Hepatocyte (in vitro differentiated cells): Measurements from ENCODE around the gene MAGEF1. TPM values are rescaled to one million over a fixed set of nuclear protein-coding genes. Genes with fewer than 3 reads are reported as not detected.
A peak's percentile ranks its signal among the peaks of the same experiment; 100 is the strongest.

Experiments used
- DNase-seq: peaks from one replicate; pipeline ENCODE4 v3.0.0-alpha.2; 2016; ENCODE audit warnings: low spot score
- H2AFZ ChIP-seq: fragments of 200-600 bp; sonication (generic); 2 replicates; pipeline ENCODE4 v1.6.0; 2016; ENCODE audit warnings: antibody characterized with exemption, mild to moderate bottlenecking
- H3K27ac ChIP-seq: fragments of 200-600 bp; sonication (generic); 2 replicates; pipeline ENCODE4 v1.5.1; 2016; ENCODE audit warnings: mild to moderate bottlenecking
- H3K27me3 ChIP-seq: fragments of 200-600 bp; sonication (generic); 2 replicates; pipeline ENCODE4 v1.6.1; 2016
- H3K36me3 ChIP-seq: fragments of 200-600 bp; sonication (generic); replicated peaks from 2 replicates; pipeline ENCODE4 v1.5.1; 2016; ENCODE audit warnings: low read depth; ENCODE audit not compliant: insufficient read depth
- H3K4me1 ChIP-seq: fragments of 200-600 bp; sonication (generic); 2 replicates; pipeline ENCODE4 v1.5.1; 2016; ENCODE audit warnings: mild to moderate bottlenecking, moderate library complexity; ENCODE audit not compliant: insufficient read depth
- H3K4me2 ChIP-seq: fragments of 200-600 bp; sonication (generic); 2 replicates; pipeline ENCODE4 v1.6.0; 2016
- H3K4me3 ChIP-seq: fragments of 200-600 bp; sonication (generic); 2 replicates; pipeline ENCODE4 v1.5.1; 2016; ENCODE audit warnings: mild to moderate bottlenecking
- H3K79me2 ChIP-seq: fragments of 200-600 bp; sonication (generic); 2 replicates; pipeline ENCODE4 v1.6.0; 2017; ENCODE audit warnings: mild to moderate bottlenecking
- H3K9me2 ChIP-seq: fragments of 200-600 bp; sonication (generic); replicated peaks from 2 replicates; pipeline ENCODE4 v1.6.0; 2017; ENCODE audit warnings: mild to moderate bottlenecking; ENCODE audit not compliant: insufficient read depth
- H3K9me3 ChIP-seq: fragments of 200-600 bp; sonication (generic); 2 replicates; pipeline ENCODE4 v1.5.1; 2016; ENCODE audit warnings: low read depth, mild to moderate bottlenecking
- H4K20me1 ChIP-seq: fragments of 200-600 bp; sonication (generic); 2 replicates; pipeline ENCODE4 v1.6.0; 2016; ENCODE audit warnings: mild to moderate bottlenecking; ENCODE audit not compliant: insufficient read depth, poor library complexity, severe bottlenecking
- CTCF ChIP-seq: fragments of 200-600 bp; sonication (generic); IDR thresholded peaks from 2 replicates; pipeline ENCODE4 v1.5.1; 2016; ENCODE audit warnings: antibody characterized with exemption, mild to moderate bottlenecking; ENCODE audit not compliant: poor library complexity
- EZH2 ChIP-seq: fragments of 200-600 bp; sonication (generic); IDR thresholded peaks from 2 replicates; pipeline ENCODE4 v1.6.1; 2016; ENCODE audit warnings: antibody characterized with exemption, mild to moderate bottlenecking, borderline replicate concordance
- EZH2phosphoT487 ChIP-seq: fragments of 200-600 bp; sonication (generic); IDR thresholded peaks from one replicate; pipeline ENCODE4 v1.6.1; 2018; ENCODE audit warnings: antibody characterized with exemption, mild to moderate bottlenecking, low read depth, moderate library complexity; ENCODE audit not compliant: unreplicated experiment, severe bottlenecking
- WGBS: methylation state at CpG from one replicate; pipeline ENCODE4 v1.1.6; 2016; ENCODE audit warnings: low lambda C conversion rate; ENCODE audit errors: missing lambda C conversion rate; 5-methylcytosine and 5-hydroxymethylcytosine counted together
- polyA plus RNA-seq: library from polyadenylated mRNA; unstranded; fragments of >200 nt; fragmentation: Nextera tagmentation; extraction: Ambion mirVana; gene quantifications from 2 replicates; pipeline ENCODE4 v1.2.1, GENCODE V29; 2016
- total RNA-seq: library from RNA; depleted of rRNA; stranded (reverse); fragments of >200 nt; gene quantifications from 2 replicates; pipeline ENCODE4 v1.2.3, GENCODE V29; 2014

The MAGEF1 gene
- total and polyA plus RNA-seq, 2 experiments from 2014 or later, result 57.6 to 74.4 TPM

GRCh38 chr3:184719709-184720108 lies 7.8 kb upstream of the MAGEF1 start:
- H3K27ac ChIP-seq, result peak overlapping the region; percentile 93
- DNase-seq, result no peak
- no peak overlapping the region for H2AFZ ChIP-seq
- 83% methylated on average over 4 of the region's 4 CpGs for WGBS
- TF ChIP-seq EZH2 (no peak), CTCF (no peak), EZH2phosphoT487 (no peak)
- no peaks in the 10 kb centered on the region for H3K36me3 ChIP-seq
- H4K20me1 ChIP-seq, result no peaks in the 10 kb centered on the region
- H3K9me2 ChIP-seq, result no peaks in the 10 kb centered on the region
- no peaks in the 10 kb centered on the region for H3K9me3 ChIP-seq
- H3K4me2 ChIP-seq, result no peak overlapping the region
- no peaks in the 10 kb centered on the region for H3K79me2 ChIP-seq
- H3K4me3 ChIP-seq, result no peak overlapping the region
- peaks cover 39% of the 10 kb centered on the region for H3K4me1 ChIP-seq
- no peaks in the 10 kb centered on the region for H3K27me3 ChIP-seq

GRCh38 chr3:184718431-184718830 lies 6.6 kb upstream of the MAGEF1 start:
- no peak for DNase-seq
- Histone ChIP-seq H3K36me3 (no peaks in the 10 kb centered on the region), H3K4me3 (no peak overlapping the region), H3K9me3 (no peaks in the 10 kb centered on the region), H3K9me2 (no peaks in the 10 kb centered on the region), H3K4me1 (peaks cover 38% of the 10 kb centered on the region), H4K20me1 (no peaks in the 10 kb centered on the region), H3K4me2 (no peak overlapping the region), H3K27me3 (no peaks in the 10 kb centered on the region), H3K79me2 (no peaks in the 10 kb centered on the region), H2AFZ (no peak overlapping the region), H3K27ac (peak overlapping the region; percentile 93)
- WGBS, result 75% methylated on average over 3 of the region's 3 CpGs
- TF ChIP-seq EZH2 (no peak), EZH2phosphoT487 (no peak), CTCF (no peak)

GRCh38 chr3:184717399-184717983 lies 5.6 kb upstream of the MAGEF1 start:
- whole genome bisulfite sequencing, result 50% methylated on average over 8 of the region's 8 CpGs

More at GRCh38 chr3:184717399-184717983, 5.6 kb upstream of the MAGEF1 start:
- Histone ChIP-seq H3K4me3 (no peak overlapping the region), H3K79me2 (peaks cover 2% of the 10 kb centered on the region), H4K20me1 (no peaks in the 10 kb centered on the region), H3K27me3 (no peaks in the 10 kb centered on the region), H3K9me3 (no peaks in the 10 kb centered on the region), H3K4me2 (peak overlapping the region; percentile 69), H2AFZ (no peak overlapping the region), H3K36me3 (no peaks in the 10 kb centered on the region), H3K27ac (peak overlapping the region; percentile 93), H3K9me2 (no peaks in the 10 kb centered on the region), H3K4me1 (peaks cover 38% of the 10 kb centered on the region)
- DNase-seq, result no peak
- peak; percentile 22 for TF ChIP-seq CTCF
- TF ChIP-seq EZH2, result no peak
- no peak for TF ChIP-seq EZH2phosphoT487
